Activated T-cell treated with anti-CD3 and anti-CD28 coated beads, Interleukin-2, amount 50 U/mL, for 4 hours (primary cell): ENCODE data around the gene RAB39A. TPM values are rescaled to one million over a fixed set of nuclear protein-coding genes. Genes with fewer than 3 reads are reported as not detected.

ENCODE experiments used
- total RNA-seq, 3 donors: library from RNA; stranded (reverse); gene quantifications; one replicate each; pipeline ENCODE4 v1.2.1, GENCODE V29; 2021

The RAB39A gene
- total RNA-seq, 3 donors from 2014 or later: 0.26 TPM; not detected in 2

Other genes starting within 250 kb of the RAB39A start
- gene SLN, start 216.4 kb upstream of the RAB39A start, total RNA-seq: not detected
- gene SLC35F2, start 69.7 kb upstream of the RAB39A start, total RNA-seq: 10 to 100 TPM; 33.8 to 46.3 (median 42.4) TPM
- gene CUL5, start 80.5 kb downstream of the RAB39A start, total RNA-seq: 10 to 100 TPM; 44.3 to 49.6 (median 48.9) TPM
- 10 to 100 TPM; 42.1 to 52.8 (median 47.6) TPM for gene ACAT1, start 193.1 kb downstream of the RAB39A start, total RNA-seq